ENCODE results near the gene LRRC72.

LRRC72 gene

DNA sequence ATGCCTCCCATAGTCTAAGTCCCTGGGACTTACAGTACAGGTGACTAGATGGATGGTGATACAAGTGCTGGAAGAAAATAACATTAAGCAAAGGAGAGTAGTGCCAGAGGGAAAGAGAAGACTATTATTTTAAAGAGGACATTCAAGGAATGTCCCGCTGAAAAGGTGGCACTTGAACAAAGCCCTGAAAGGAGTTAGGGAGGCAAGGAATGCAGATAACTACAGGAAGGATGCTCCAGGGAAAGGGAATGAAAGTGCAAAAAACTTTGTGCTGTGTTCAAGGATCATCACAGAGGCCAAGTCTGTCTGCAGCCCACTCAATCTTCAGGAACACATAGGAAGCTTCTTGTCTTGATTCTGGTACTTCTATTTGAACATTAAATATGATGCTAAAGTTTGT lies 104.0 kb downstream of the LRRC72 start:
- no peak for DNase-seq (ENCODE audit: low read depth)

All from activated T-helper 1 cell treated with Interleukin-2 at 50 U/mL for 16 hours (primary cell).